Activated CD4-positive, alpha-beta T cell treated with anti-CD3 and anti-CD28 coated beads for 36 hours (primary cell): ENCODE data around the gene ZC3H10. TPM values are rescaled to one million over a fixed set of nuclear protein-coding genes. Genes with fewer than 3 reads are reported as not detected.

Experiments used
- ATAC-seq: fragments of 200-7000 bp; cut with Tn5 transposase; one replicate; pipeline ENCODE4 v1.10.0; 2021; ENCODE audit warnings: mild to moderate bottlenecking, moderate library complexity
- CTCF ChIA-PET: fragments of 350-600 bp; sonication (Branson Sonifier 250); formaldehyde crosslinking; loops from one replicate; lab custom pipeline; 2021; ENCODE audit warnings: antibody characterized with exemption; lab: Charles Lee
- POLR2A ChIA-PET: fragments of 350-600 bp; sonication (Branson Sonifier 250); formaldehyde crosslinking; loops from one replicate; lab custom pipeline; 2021; ENCODE audit warnings: antibody characterized with exemption, inconsistent platforms; lab: Charles Lee
- DNase-seq: peaks from one replicate; pipeline ENCODE4 v3.0.0-alpha.2; 2020
- H3K27ac Mint-ChIP-seq: one replicate; pipeline ENCODE4 v1.8.0; 2021; ENCODE audit warnings: mixed read lengths
- H3K27me3 Mint-ChIP-seq: one replicate; pipeline ENCODE4 v1.8.0; 2021; ENCODE audit warnings: mixed read lengths
- H3K36me3 Mint-ChIP-seq: one replicate; pipeline ENCODE4 v1.8.0; 2021; ENCODE audit warnings: low read depth, mixed read lengths
- H3K4me1 Mint-ChIP-seq: one replicate; pipeline ENCODE4 v1.8.0; 2021; ENCODE audit warnings: mixed read lengths
- H3K4me3 Mint-ChIP-seq: one replicate; pipeline ENCODE4 v1.8.0; 2021; ENCODE audit warnings: mild to moderate bottlenecking, moderate library complexity, mixed read lengths
- H3K9me3 Mint-ChIP-seq: one replicate; pipeline ENCODE4 v1.8.0; 2021; ENCODE audit warnings: low read depth, mixed read lengths
- intact Hi-C, 2 experiments: fragments of 100-400 bp; cut with DNase I in 1 of 2; cut with micrococcal nuclease in 1 of 2; formaldehyde crosslinking; loops; one replicate each; pipeline versions ENCODE4 v1.14.2 to v1.15.1; 2022 to 2024; cut with DNase I, micrococcal nuclease
- total RNA-seq, 2 experiments: library from RNA; stranded (reverse); gene quantifications; one replicate each; pipeline ENCODE4 v1.2.3, GENCODE V29; 2021

The ZC3H10 gene
- total RNA-seq, 2 experiments from 2014 or later, result 6.4 to 6.5 TPM

- ChIA-PET POLR2A (no interaction called here), CTCF (interaction anchor here (0.7 to 2.6 kb wide), 5 partner anchors 22 to 544 kb away, joined by 3 to 7 read pairs (median 4); partner anchors contain the start of gene PA2G4)
- Mint-ChIP-seq H3K4me3 (no peak overlapping the region), H3K27ac (no peak overlapping the region), H3K36me3 (no peaks in the 10 kb centered on the region), H3K27me3 (peaks cover 6% of the 10 kb centered on the region), H3K4me1 (peaks cover 8% of the 10 kb centered on the region), H3K9me3 (no peaks in the 10 kb centered on the region)
- DNase-seq (no peak), ATAC-seq (no peak)
- intact Hi-C loops, result loop anchor here in 1 of 2 experiments (5.0 kb wide), 1 partner anchor 34 kb away; no protein-coding TSS in a partner anchor
Measured at GRCh38 chr12:56081393-56082347, 36.4 kb upstream of the ZC3H10 start.

- ATAC-seq (no peak), DNase-seq (no peak)
- Mint-ChIP-seq H3K36me3 (no peaks in the 10 kb centered on the region), H3K4me1 (peaks cover 8% of the 10 kb centered on the region), H3K4me3 (no peak overlapping the region), H3K9me3 (no peaks in the 10 kb centered on the region), H3K27ac (no peak overlapping the region), H3K27me3 (peaks cover 6% of the 10 kb centered on the region)
- CTCF ChIA-PET, result interaction anchor here (0.7 to 2.6 kb wide), 6 partner anchors 22 to 544 kb away, joined by 3 to 7 read pairs (median 4); partner anchors contain the start of gene PA2G4
- intact Hi-C loops, result loop anchor here in 1 of 2 experiments (5.0 kb wide), 1 partner anchor 35 kb away; no protein-coding TSS in a partner anchor
- POLR2A ChIA-PET, result no interaction called here
Measured at GRCh38 chr12:56082382-56082781, 35.7 kb upstream of the ZC3H10 start.

GRCh38 chr12:56082967-56083366 lies 35.1 kb upstream of the ZC3H10 start:
- DNase-seq (no peak), ATAC-seq (no peak)
- ChIA-PET POLR2A (interaction anchor here (0.6 kb wide), 1 partner anchor 37 kb away, joined by 3 read pairs; no protein-coding TSS in a partner anchor), CTCF (interaction anchor here (1.0 to 2.6 kb wide), 5 partner anchors 18 to 87 kb away, joined by 3 to 7 read pairs (median 3); partner anchors contain the start of gene PA2G4)
- H3K27me3 Mint-ChIP-seq, result peaks cover 6% of the 10 kb centered on the region
- intact Hi-C loops, result loop anchor here in 1 of 2 experiments (5.0 kb wide), 1 partner anchor 36 kb away; no protein-coding TSS in a partner anchor
- no peak overlapping the region for H3K4me3 Mint-ChIP-seq
- no peaks in the 10 kb centered on the region for H3K9me3 Mint-ChIP-seq
- no peak overlapping the region for H3K27ac Mint-ChIP-seq
- H3K36me3 Mint-ChIP-seq, result no peaks in the 10 kb centered on the region
- H3K4me1 Mint-ChIP-seq, result peaks cover 8% of the 10 kb centered on the region

GRCh38 chr12:56084958-56085543 lies 33.0 kb upstream of the ZC3H10 start:
- ATAC-seq, result peak; percentile 51
- intact Hi-C loops, result loop anchor here in 1 of 2 experiments (5.0 kb wide), 1 partner anchor 38 kb away; no protein-coding TSS in a partner anchor
- Mint-ChIP-seq H3K9me3 (no peaks in the 10 kb centered on the region), H3K4me3 (no peak overlapping the region), H3K27me3 (peaks cover 6% of the 10 kb centered on the region), H3K4me1 (peaks cover 4% of the 10 kb centered on the region), H3K27ac (no peak overlapping the region), H3K36me3 (no peaks in the 10 kb centered on the region)
- peak; percentile 66 for DNase-seq
- CTCF ChIA-PET, result interaction anchor here (0.5 to 1.8 kb wide), 8 partner anchors 10 to 438 kb away, joined by 3 to 6 read pairs (median 3); partner anchors contain the start of genes PA2G4, SLC39A5 and SMARCC2
- POLR2A ChIA-PET, result interaction anchor here (0.6 kb wide), 1 partner anchor 111 kb away, joined by 4 read pairs; the partner anchor contains the start of gene RAB5B

DNA sequence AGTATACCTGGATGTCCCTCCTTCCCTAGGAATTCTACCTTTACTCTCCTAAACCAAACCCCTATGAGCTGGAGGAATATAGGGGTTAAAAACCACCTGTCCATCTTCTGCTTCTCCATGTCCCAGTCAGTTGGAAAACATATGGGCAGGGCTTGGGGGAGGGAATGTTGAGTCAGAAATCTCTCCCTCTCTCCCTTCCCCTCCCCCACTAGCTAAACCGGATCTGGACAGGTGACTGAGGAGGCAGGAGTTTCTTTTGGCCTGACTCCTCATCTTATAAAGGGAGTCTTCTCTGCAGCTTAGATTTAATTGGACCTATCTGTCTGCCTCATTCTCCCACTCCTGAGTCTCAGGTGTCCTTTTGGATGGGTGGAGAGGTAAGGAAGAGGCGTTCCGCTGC lies 32.0 kb upstream of the ZC3H10 start:
- Mint-ChIP-seq H3K27ac (no peak overlapping the region), H3K36me3 (no peaks in the 10 kb centered on the region), H3K4me3 (no peak overlapping the region), H3K9me3 (no peaks in the 10 kb centered on the region), H3K4me1 (no peaks in the 10 kb centered on the region), H3K27me3 (peaks cover 4% of the 10 kb centered on the region)
- ATAC-seq, result no peak
- no peak for DNase-seq
- ChIA-PET POLR2A (no interaction called here), CTCF (interaction anchor here (0.6 to 1.8 kb wide), 5 partner anchors 9 to 161 kb away, joined by 3 to 6 read pairs (median 3); partner anchors contain the start of genes PA2G4, SLC39A5 and SMARCC2)
- intact Hi-C loops, result no loop called here

- intact Hi-C loops, result no loop called here
- H3K36me3 Mint-ChIP-seq, result no peaks in the 10 kb centered on the region
- no peaks in the 10 kb centered on the region for H3K9me3 Mint-ChIP-seq
- no peaks in the 10 kb centered on the region for H3K4me1 Mint-ChIP-seq
- no peak overlapping the region for H3K4me3 Mint-ChIP-seq
- CTCF ChIA-PET, result interaction anchor here (0.9 to 1.3 kb wide), 2 partner anchors 103 to 160 kb away, joined by 3 to 4 read pairs; partner anchors contain the start of gene SMARCC2
- ATAC-seq (no peak), DNase-seq (no peak)
- no peak overlapping the region for H3K27ac Mint-ChIP-seq
- peaks cover 3% of the 10 kb centered on the region for H3K27me3 Mint-ChIP-seq
- POLR2A ChIA-PET, result no interaction called here
Measured at GRCh38 chr12:56086608-56087007, 31.5 kb upstream of the ZC3H10 start.

DNA sequence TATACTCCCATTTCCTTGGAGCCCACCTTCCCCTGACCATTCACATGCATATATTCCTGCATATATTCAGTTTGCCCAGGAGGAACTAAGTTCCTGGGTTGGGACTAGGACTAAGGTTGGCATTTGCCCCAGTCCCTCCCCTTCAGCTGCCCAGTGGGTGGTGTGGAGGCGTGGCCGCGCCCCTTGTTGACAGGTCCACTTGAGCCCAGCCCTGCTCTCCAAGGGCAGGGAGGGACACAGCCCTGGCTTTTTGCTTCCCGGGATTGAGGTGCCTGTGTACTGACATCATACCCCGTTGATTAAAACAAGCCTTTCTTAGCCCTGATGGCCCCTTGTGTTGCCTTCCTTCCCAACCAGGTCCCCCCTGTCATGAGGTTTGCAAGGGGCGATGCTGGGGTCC lies 30.8 kb upstream of the ZC3H10 start:
- no peak overlapping the region for H3K4me3 Mint-ChIP-seq
- DNase-seq (no peak), ATAC-seq (no peak)
- ChIA-PET POLR2A (no interaction called here), CTCF (no interaction called here)
- intact Hi-C loops, result no loop called here
- no peaks in the 10 kb centered on the region for H3K36me3 Mint-ChIP-seq
- no peaks in the 10 kb centered on the region for H3K27me3 Mint-ChIP-seq
- H3K4me1 Mint-ChIP-seq, result no peaks in the 10 kb centered on the region
- no peak overlapping the region for H3K27ac Mint-ChIP-seq
- no peaks in the 10 kb centered on the region for H3K9me3 Mint-ChIP-seq

DNA sequence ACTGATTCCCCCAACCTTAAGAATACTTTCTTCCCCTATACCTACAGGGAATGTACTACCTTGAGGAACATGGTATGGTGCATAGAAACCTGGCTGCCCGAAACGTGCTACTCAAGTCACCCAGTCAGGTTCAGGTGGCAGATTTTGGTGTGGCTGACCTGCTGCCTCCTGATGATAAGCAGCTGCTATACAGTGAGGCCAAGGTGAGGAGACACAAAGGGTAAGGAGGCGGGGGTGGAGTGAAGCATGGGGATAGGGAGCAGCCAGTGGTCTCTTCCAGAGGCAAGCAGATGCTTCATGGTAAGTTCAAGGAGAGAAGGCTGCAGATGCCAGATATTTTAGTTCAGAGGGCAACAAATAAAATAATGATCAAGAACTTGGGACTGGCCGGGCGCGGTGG lies 20.3 kb upstream of the ZC3H10 start:
- CTCF ChIA-PET, result no interaction called here
- DNase-seq, result no peak

GRCh38 chr12:56098592-56098991 lies 19.5 kb upstream of the ZC3H10 start:
- H3K9me3 Mint-ChIP-seq, result no peaks in the 10 kb centered on the region
- peaks cover 25% of the 10 kb centered on the region for H3K4me1 Mint-ChIP-seq
- H3K4me3 Mint-ChIP-seq, result no peak overlapping the region
- no peaks in the 10 kb centered on the region for H3K36me3 Mint-ChIP-seq
- no peak for DNase-seq
- ChIA-PET CTCF (interaction anchor here (1.1 kb wide), 1 partner anchor 69 kb away, joined by 3 read pairs; no protein-coding TSS in a partner anchor), POLR2A (no interaction called here)
- ATAC-seq, result no peak
- H3K27ac Mint-ChIP-seq, result no peak overlapping the region
- intact Hi-C loops, result no loop called here
- H3K27me3 Mint-ChIP-seq, result no peaks in the 10 kb centered on the region

More for the DNA sequence above, 20.3 kb upstream of the ZC3H10 start:
- no peak overlapping the region for H3K4me3 Mint-ChIP-seq
- intact Hi-C loops, result no loop called here
- no peaks in the 10 kb centered on the region for H3K9me3 Mint-ChIP-seq
- H3K27me3 Mint-ChIP-seq, result no peaks in the 10 kb centered on the region
- no peak for ATAC-seq
- H3K36me3 Mint-ChIP-seq, result no peaks in the 10 kb centered on the region
- H3K4me1 Mint-ChIP-seq, result peaks cover 17% of the 10 kb centered on the region
- POLR2A ChIA-PET, result no interaction called here
- H3K27ac Mint-ChIP-seq, result no peak overlapping the region

GRCh38 chr12:56099787-56100186 lies 18.3 kb upstream of the ZC3H10 start:
- peaks cover 25% of the 10 kb centered on the region for H3K4me1 Mint-ChIP-seq
- ChIA-PET POLR2A (no interaction called here), CTCF (interaction anchor here (0.6 to 1.1 kb wide), 3 partner anchors 56 to 94 kb away, joined by 3 to 7 read pairs (median 3); no protein-coding TSS in a partner anchor)
- no peaks in the 10 kb centered on the region for H3K27me3 Mint-ChIP-seq
- H3K4me3 Mint-ChIP-seq, result no peak overlapping the region
- DNase-seq, result no peak
- ATAC-seq, result no peak
- H3K27ac Mint-ChIP-seq, result no peak overlapping the region
- H3K9me3 Mint-ChIP-seq, result no peaks in the 10 kb centered on the region
- intact Hi-C loops, result loop anchor here (5.0 kb wide), 2 partner anchors 172 to 533 kb away; partner anchors contain the start of genes BAZ2A (in 1 of the 2) and PYM1 (in 1 of the 2)
- H3K36me3 Mint-ChIP-seq, result peaks cover 4% of the 10 kb centered on the region
